GM19372 (cell line): Measurements from ENCODE around the gene DPY19L2.
"Not testable (repeated sequence)": the region's sequence is repeated elsewhere in the genome, so short reads cannot be mapped to it uniquely, and the experiment has no call there.

Experiments
- ATAC-seq: cut with Tn5 transposase; IDR thresholded peaks from one replicate; pipeline ENCODE4 v1.9.1; 2021; ENCODE audit warnings: mild to moderate bottlenecking, low read depth, moderate library complexity; ENCODE audit not compliant: unreplicated experiment

Gene DPY19L2

DNA sequence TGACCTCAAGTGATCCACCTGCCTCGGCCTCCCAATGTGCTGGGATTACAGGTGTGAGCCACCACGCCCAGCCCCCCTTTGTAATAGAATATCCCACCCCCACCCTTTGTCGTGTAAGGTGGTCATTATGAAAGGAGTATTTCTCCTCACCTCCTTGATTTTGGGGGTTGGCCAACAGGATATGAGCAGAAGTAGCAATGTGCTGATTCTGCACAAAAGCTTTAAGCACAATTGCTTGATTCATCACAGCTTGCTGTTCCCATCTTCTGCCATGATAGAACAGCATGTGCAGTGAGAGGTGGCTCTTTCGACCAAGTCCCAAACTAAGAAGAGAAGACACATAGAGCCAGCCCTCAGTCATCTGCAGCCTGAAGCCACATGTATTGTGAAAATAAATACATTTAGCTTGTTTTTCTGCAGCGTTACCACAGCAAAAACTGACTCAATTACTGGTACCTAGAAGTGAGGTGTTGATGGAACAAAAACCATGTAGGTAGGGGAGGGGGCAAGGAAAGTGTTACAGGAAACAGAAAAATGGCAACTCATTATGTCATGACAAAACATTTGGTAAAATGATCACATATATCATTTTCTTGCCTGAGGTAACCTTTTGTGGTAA is 122.9 kb downstream of the DPY19L2 start:
- not testable (repeated sequence) for ATAC-seq

DNA sequence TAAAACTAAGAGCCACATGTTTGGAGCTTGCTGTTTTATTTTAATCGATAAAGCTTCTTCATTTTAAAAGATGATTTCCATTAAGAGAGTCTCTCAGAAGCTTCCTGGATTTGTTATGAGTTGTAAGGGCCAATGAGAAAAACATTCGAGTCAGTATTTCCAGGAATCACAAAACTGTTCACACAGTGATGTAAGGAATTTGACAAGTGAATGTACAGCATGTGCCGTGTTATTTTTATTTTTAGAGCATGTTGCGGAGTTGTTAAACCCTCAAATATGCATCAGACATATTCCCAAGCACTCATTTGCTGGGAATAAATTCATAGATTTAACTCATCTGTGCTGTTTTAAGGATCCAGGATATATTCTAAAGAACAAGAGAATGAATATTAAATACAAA is 129.6 kb downstream of the DPY19L2 start:
- not testable (repeated sequence) for ATAC-seq

DNA sequence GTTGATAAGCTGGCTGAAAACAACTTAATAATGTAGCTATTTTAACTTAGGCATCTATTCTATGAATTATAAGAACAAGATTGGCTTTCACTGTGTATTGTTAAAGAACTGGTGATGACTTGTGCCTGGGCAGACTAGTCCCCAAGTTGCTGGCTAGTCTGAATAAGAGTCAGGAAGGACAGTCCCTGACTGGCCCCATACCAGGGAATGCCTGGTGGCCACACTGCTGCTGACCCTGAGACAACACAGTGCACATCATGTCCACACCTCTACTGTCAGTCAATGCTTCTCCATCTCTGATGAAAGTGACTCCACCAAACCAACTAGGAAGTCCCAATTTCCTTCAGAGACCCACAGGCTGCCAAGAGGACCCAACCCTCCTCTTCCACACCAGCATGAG is 130.5 kb downstream of the DPY19L2 start:
- not testable (repeated sequence) for ATAC-seq

DNA sequence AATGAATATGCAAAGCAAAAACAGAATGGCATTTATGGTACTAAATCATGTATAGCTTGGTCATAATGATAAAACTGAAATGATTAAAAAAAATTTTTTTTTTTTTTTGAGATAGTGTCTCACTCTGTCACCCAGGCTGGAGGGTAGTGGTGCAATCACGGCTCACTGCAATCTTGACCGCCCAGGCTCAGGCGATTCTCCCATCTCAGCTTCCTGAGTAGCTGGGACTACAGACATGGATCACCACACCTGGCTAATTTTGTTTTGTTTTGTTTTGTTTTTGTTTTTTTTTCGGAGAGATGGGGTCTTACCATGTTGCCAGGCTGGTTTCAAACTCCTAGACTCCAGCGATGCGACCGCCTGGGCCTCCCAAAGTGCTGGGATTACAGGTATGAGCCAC is 138.7 kb downstream of the DPY19L2 start:
- not testable (repeated sequence) for ATAC-seq

DNA sequence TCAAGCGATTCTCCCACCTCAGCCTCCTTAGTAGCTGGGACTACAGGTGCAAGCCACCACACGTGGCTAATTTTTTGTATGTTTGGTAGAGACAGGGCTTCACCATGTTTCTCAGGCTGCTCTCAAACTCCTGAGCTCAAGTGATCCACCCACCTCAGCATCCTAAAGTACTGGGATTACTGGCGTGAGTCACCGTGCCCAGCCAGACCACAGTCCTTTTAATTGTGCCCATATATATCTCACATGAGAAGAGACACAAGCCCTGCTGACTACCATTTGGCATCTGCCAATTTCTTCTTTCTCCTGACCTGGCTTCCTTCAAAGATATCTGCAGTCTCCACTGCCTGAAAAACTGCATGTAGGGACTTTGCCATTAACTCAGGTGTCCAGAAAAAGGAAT is 142.5 kb downstream of the DPY19L2 start:
- ATAC-seq = no peak

DNA sequence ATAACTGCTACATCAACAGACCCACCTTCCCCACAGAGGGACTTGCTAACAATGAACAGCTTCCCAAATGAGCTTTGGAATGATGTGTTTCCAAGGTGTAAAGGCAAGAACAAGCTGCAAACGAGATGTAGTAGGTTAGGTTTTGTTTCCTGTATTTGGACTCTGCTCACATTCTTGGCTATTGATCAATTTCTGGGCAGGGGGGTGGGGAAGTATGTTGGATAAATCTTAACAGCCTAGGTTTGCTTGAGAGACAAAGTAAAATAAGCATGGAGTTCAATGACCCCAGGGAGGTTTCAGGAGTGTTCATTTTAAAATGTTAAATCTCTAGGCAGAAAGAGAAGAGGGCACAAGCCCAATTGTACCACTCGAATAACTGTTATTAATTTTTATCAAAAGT is 146.6 kb downstream of the DPY19L2 start:
- ATAC-seq = no peak
